Endodermal cell (in vitro differentiated cells): ENCODE results near the gene PLPPR2. TPM values are rescaled to one million over a fixed set of nuclear protein-coding genes. Genes with fewer than 3 reads are reported as not detected.
"Not testable (repeated sequence)": the region's sequence is repeated elsewhere in the genome, so short reads cannot be mapped to it uniquely, and the experiment has no call there.

Experiments
- DNase-seq: peaks from one replicate; pipeline ENCODE4 v3.0.0-alpha.2; 2017
- H3K27ac ChIP-seq: 2 replicates; pipeline ENCODE4 v1.5.1; 2013; ENCODE audit warnings: mild to moderate bottlenecking, low read depth, low read length, moderate library complexity
- H3K27me3 ChIP-seq: 2 replicates; pipeline ENCODE4 v1.6.1; 2013; ENCODE audit warnings: mild to moderate bottlenecking, low read length, moderate library complexity; ENCODE audit not compliant: insufficient read depth, control insufficient read depth, poor library complexity, severe bottlenecking
- H3K36me3 ChIP-seq: 2 replicates; pipeline ENCODE4 v1.7.0; 2013; ENCODE audit warnings: mild to moderate bottlenecking, low read length, moderate library complexity; ENCODE audit not compliant: control insufficient read depth, insufficient read depth
- H3K4me1 ChIP-seq: one replicate; pipeline ENCODE4 v1.7.0; 2013; ENCODE audit warnings: low read length; ENCODE audit not compliant: control insufficient read depth, insufficient read depth
- H3K4me3 ChIP-seq: 2 replicates; pipeline ENCODE4 v1.5.1; 2013; ENCODE audit warnings: mild to moderate bottlenecking, low read length, moderate library complexity
- H3K9ac ChIP-seq: 2 replicates; pipeline ENCODE4 v1.6.1; 2013; ENCODE audit warnings: mild to moderate bottlenecking, low read length, moderate library complexity; ENCODE audit not compliant: poor library complexity, severe bottlenecking; ENCODE audit errors: extremely low read depth
- H3K9me3 ChIP-seq: 2 replicates; pipeline ENCODE4 v1.6.1; 2013; ENCODE audit warnings: mild to moderate bottlenecking, low read length, moderate library complexity; ENCODE audit not compliant: control insufficient read depth
- H3K27ac Mint-ChIP-seq: 2 replicates; pipeline ENCODE4 v1.8.0; 2020; ENCODE audit warnings: mixed read lengths
- H3K27me3 Mint-ChIP-seq: 2 replicates; pipeline ENCODE4 v1.8.0; 2021; ENCODE audit warnings: mild to moderate bottlenecking, mixed read lengths; ENCODE audit not compliant: insufficient read depth
- H3K36me3 Mint-ChIP-seq: 2 replicates; pipeline ENCODE4 v1.8.0; 2020; ENCODE audit warnings: low read depth, mixed read lengths
- H3K4me1 Mint-ChIP-seq: 2 replicates; pipeline ENCODE4 v1.8.0; 2020; ENCODE audit warnings: mixed read lengths
- H3K4me3 Mint-ChIP-seq: 2 replicates; pipeline ENCODE4 v1.8.0; 2020; ENCODE audit warnings: mild to moderate bottlenecking, moderate library complexity, mixed read lengths
- H3K9me3 Mint-ChIP-seq: 2 replicates; pipeline ENCODE4 v1.8.0; 2020; ENCODE audit warnings: mild to moderate bottlenecking, mixed read lengths
- WGBS, 2 experiments: methylation state at CpG; one replicate each; pipeline versions ENCODE4 v1.1.5 to v1.1.7; 2013; ENCODE audit warnings: missing lambda C conversion rate in 2 of 2, mixed read lengths in 1 of 2; ENCODE audit not compliant: insufficient coverage in 1 of 2, insufficient read length in 1 of 2; 5-methylcytosine and 5-hydroxymethylcytosine counted together
- total RNA-seq, 2 donors: library from RNA; stranded (reverse); fragmentation: NEBNext Ultra II Directional in 1 of 2; extraction: Animal tissue kit (Norgen Biotek cat#: 25700) in 1 of 2; gene quantifications; 2 replicates in 1 of 2; 3 replicates in 1 of 2; pipeline ENCODE4 v1.2.1, GENCODE V29; 2021
- TF ChIP-seq, protein P1 (sequence below): fragments of 200-600 bp; sonication (generic); conservative IDR thresholded peaks from 2 replicates; pipeline ENCODE4 v1.5.0; 2021; ENCODE audit warnings: antibody characterized with exemption, mild to moderate bottlenecking

PLPPR2 gene
- total RNA-seq, 2 donors from 2014 or later: 3.1 to 6.8 TPM

DNA sequence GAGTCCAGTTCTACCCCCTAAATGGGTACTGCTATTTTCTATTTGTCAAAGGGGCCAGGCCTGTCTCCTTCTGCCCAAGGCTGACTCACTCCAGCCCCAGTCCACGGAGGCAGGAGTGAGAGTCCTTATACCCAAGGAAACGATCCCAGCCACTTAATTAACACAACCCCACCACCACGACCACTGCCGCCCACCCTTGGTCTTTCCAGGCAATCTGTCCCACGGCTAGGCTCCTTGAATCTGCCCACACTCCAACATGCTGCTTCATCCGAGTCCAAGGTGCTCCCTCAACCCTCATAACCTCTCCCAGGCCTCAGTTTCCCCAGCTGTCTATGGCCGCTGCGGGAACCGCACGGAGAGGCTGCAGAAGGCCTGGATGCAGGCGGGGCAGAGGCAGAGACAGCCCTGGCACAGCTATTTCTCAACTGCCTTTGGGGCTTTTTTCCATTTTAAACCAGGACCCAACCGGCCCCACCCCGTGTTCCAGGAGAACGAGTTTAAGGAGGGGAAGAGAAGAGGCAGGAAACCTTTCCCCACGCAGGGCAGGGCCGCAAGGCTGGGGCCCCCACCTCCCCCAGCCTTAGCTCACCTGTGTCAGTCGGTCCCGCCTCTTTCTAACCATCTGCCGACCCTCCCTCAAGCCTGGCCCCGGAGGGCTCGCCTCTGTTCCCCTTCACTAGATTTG, 16.5 kb upstream of the PLPPR2 start:
- DNase-seq: no peak
- Histone ChIP-seq H3K4me1 (peaks cover 5% of the 10 kb centered on the region), H3K27ac (no peak overlapping the region), H3K9me3 (no peaks in the 10 kb centered on the region), H3K9ac (peak overlapping the region; percentile 49), H3K27me3 (no peaks in the 10 kb centered on the region), H3K4me3 (peak overlapping the region; percentile 85), H3K36me3 (peaks cover 30% of the 10 kb centered on the region)
- 35 to 43% methylated on average over 5 to 21 of the region's 21 CpGs for WGBS, 2 experiments
- no peaks in the 10 kb centered on the region for H3K27me3 Mint-ChIP-seq
- no peak overlapping the region for H3K27ac Mint-ChIP-seq
- peaks cover 2% of the 10 kb centered on the region for H3K9me3 Mint-ChIP-seq
- H3K4me3 Mint-ChIP-seq: peak overlapping the region; percentile 71
- peaks cover 5% of the 10 kb centered on the region for H3K4me1 Mint-ChIP-seq
- TF ChIP-seq, protein P1, sequence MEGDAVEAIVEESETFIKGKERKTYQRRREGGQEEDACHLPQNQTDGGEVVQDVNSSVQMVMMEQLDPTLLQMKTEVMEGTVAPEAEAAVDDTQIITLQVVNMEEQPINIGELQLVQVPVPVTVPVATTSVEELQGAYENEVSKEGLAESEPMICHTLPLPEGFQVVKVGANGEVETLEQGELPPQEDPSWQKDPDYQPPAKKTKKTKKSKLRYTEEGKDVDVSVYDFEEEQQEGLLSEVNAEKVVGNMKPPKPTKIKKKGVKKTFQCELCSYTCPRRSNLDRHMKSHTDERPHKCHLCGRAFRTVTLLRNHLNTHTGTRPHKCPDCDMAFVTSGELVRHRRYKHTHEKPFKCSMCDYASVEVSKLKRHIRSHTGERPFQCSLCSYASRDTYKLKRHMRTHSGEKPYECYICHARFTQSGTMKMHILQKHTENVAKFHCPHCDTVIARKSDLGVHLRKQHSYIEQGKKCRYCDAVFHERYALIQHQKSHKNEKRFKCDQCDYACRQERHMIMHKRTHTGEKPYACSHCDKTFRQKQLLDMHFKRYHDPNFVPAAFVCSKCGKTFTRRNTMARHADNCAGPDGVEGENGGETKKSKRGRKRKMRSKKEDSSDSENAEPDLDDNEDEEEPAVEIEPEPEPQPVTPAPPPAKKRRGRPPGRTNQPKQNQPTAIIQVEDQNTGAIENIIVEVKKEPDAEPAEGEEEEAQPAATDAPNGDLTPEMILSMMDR: no peak
- peaks cover 41% of the 10 kb centered on the region for H3K36me3 Mint-ChIP-seq

DNA sequence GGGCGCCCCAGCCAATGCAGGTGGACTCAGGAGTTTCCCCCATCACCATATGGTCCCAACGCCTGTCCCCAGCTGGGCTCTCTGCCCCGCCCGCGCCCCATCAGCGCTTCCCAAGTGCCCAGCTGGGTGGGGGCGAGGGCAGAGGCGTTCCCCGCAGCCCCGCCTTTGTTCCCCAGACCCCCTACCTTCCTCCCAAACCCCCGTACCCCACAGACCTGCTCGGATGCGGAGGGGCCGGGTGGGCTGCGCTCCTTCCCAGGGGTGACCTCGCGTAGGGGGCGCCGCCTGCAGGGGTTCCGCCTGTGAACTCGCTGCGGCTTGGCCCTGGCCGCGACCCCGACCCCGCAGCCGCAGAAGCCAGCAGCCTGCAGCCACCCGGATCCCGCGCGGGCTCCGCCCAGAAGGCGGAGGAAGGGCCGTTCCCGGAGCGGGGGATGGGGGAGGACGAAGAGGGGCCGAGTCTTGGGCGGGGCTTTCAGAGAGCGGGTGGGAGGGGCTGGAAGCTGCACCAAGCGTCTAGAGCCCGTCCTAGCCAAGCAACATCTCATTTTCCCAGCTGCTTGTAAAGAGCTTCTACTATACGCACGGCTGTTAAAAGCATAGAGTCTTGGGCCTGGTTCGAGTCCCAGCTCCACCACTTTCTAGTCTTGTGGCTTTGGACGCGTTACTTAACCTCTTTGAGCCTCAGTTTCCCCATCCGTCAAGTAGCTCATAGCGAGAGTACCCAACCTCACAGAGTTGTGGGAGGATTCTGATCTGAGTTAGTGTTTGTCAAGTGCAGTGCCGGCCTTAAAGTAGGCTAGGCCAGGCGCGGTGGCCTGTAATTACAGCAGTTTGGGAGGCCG, 15.8 kb upstream of the PLPPR2 start, which contains the start of gene RAB3D:
Gene RAB3D, minus strand, starts transcription at position 404 of the 845 bp plus-strand sequence. CDS start 2,258 bp downstream, outside the sequence.
- DNase-seq: peak; percentile 98
- H3K27ac ChIP-seq: no peak within 1 kb of the TSS
- H3K4me1 Mint-ChIP-seq: peaks cover 5% of the 10 kb centered on the region
- peaks cover 34% of the 10 kb centered on the region for H3K36me3 Mint-ChIP-seq
- 10 to 32% methylated on average over 12 to 53 of the region's 53 CpGs for WGBS, 2 experiments
- no peaks in the 10 kb centered on the region for H3K9me3 ChIP-seq
- TF ChIP-seq, protein P1: no peak
- peaks cover 2% of the 10 kb centered on the region for H3K9me3 Mint-ChIP-seq
- peak within 1 kb of the TSS; percentile 55 for H3K27ac Mint-ChIP-seq
- H3K36me3 ChIP-seq: peaks cover 25% of the 10 kb centered on the region
- peak within 1 kb of the TSS; percentile 71 for H3K4me3 Mint-ChIP-seq
- no peaks in the 10 kb centered on the region for H3K27me3 Mint-ChIP-seq
- peak within 1 kb of the TSS; percentile 49 for H3K9ac ChIP-seq
- peak within 1 kb of the TSS; percentile 85 for H3K4me3 ChIP-seq
- peaks cover 5% of the 10 kb centered on the region for H3K4me1 ChIP-seq
- no peaks in the 10 kb centered on the region for H3K27me3 ChIP-seq

DNA sequence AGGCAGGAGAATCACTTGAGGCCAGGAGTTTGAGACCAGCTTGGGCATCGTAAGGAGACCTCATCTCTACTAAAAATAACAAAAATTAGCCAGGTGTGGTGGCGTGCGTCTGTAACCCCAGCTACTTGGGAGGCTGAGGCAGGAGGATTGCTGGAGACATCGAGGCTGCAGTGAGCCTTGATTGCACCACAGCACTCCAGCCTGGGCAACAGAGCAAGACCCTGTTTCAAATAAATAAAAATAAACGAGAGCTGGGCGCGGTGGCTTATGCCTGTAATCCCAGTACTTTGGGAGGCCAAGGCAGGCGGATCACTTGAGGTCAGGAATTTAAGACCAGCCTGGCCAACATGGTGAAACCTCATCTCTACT, 15.1 kb upstream of the PLPPR2 start:
- not testable (repeated sequence) for H3K9me3 Mint-ChIP-seq, DNase-seq, H3K27ac ChIP-seq, H3K27ac Mint-ChIP-seq, H3K27me3 Mint-ChIP-seq, H3K9me3 ChIP-seq, H3K27me3 ChIP-seq, H3K9ac ChIP-seq, H3K4me1 Mint-ChIP-seq, H3K4me1 ChIP-seq
- peak overlapping the region; percentile 71 for H3K4me3 Mint-ChIP-seq
- peak overlapping the region; percentile 85 for H3K4me3 ChIP-seq
- peaks cover 21% of the 10 kb centered on the region for H3K36me3 ChIP-seq
- WGBS, 2 experiments: 81 to 95% methylated on average over 4 to 8 of the region's 8 CpGs
- H3K36me3 Mint-ChIP-seq: peaks cover 29% of the 10 kb centered on the region
